Measurements from ENCODE around the gene ALG12.
A peak's percentile ranks its signal among the peaks of the same experiment; 100 is the strongest.
"Not testable (repeated sequence)": the region's sequence is repeated elsewhere in the genome, so short reads cannot be mapped to it uniquely, and the experiment has no call there.

The ALG12 gene

DNA sequence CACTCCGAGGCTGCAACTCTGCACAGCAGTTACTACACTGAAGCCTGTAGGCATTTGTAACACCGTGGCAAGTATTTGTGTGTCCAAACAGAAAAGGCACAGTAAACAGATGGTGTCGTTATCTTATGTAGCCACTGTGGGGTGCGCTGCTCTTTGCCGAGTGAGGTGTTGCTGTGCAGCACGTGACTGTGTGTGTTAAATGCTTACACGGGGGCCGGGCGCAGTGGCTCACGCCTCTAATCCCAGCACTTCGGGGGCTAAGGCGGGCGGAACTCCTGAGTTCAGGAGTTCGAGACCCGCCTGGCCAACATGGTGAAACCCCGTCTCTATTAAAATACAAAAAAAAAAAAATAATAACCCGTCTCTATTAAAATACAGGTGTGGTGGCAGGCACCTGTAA lies 53.1 kb downstream of the ALG12 start:
- DNase-seq = no peak

GRCh38 chr22:49863931-49864330 lies 54.3 kb downstream of the ALG12 start:
- no peak for DNase-seq

DNA sequence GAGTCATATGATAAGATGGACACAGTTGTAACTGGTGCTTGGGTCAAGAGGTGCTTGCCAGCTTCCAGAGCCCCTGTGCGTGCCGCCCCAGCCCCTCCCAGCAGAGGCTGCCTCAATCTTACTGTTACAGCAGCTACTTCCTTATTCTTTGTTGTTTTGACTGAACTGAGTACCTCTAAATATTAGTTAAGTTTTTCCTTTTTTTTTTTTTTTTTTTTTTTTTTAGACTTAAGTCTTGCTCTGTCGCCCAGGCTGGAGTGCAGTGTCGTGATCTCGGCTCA lies 55.8 kb downstream of the ALG12 start:
- DNase-seq = no peak

DNA sequence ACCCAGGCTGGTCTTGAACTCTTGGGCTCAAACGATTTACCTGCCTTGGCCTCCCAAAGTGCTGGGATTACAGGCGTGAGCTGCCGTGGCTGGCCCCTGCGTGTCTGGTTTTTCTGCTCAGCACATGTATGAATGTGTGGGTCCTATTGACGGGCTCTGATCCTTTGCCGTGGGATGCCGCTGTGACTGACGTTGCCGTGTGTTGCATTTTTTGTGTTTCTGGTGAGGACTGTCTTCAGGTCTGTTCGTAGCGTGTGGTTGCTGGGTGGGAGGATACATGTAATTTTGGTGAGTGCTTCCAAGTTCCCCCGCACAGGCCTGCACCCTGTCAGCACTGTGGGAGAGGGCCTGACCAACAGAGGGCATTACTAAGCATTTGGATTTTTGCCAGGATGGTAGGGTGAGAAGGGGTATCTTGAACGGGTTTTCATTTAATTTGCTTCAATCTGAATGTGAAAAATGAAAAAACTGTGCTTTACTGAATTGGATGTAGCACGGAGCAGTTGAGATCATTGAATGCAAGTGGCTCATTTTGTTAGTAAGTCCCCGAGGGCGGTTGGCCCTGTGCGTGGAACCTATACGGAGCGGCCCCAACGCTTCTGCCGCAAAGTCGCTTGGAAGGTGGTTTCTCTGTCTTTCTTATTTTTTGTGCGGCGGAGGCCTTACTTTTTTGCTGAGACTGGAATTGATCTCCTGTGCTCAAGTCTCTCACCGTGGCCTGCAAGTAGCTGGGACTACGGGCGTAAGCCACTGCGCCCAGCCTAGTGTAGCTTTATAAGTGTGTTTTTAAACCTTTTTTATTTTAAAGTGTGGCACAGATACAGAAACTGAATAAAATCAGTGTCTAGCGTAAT lies 56.4 kb downstream of the ALG12 start:
- DNase-seq = no peak

DNA sequence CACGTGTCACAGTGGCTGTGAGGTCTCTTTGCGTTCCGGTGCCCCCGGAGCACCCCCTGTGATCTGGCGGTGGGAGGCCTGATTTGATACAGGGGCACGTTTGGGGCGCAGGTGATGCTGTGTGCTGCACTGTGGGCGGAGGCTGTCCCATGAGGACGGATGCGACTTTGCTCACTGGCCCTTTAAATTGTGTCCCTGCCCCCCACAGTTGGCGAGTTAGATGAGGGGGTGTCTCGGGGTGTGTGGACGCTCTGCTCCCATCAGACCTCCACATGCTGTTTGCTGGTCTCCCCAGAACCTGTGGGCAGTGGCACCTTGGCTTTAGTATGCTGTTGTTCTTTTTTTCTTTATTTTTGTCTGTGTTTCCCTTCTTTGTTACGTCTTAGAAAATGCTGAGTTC lies 59.4 kb downstream of the ALG12 start:
- no peak for DNase-seq

GRCh38 chr22:49856766-49857618 lies 61.2 kb downstream of the ALG12 start:
- no peak for DNase-seq

GRCh38 chr22:49856343-49856742 lies 61.9 kb downstream of the ALG12 start:
- DNase-seq = no peak

GRCh38 chr22:49855251-49855911 lies 62.9 kb downstream of the ALG12 start:
- no peak for DNase-seq

- peak; percentile 14 to 22 for DNase-seq
Observed at GRCh38 chr22:49853981-49854831, 64.0 kb downstream of the ALG12 start.

DNA sequence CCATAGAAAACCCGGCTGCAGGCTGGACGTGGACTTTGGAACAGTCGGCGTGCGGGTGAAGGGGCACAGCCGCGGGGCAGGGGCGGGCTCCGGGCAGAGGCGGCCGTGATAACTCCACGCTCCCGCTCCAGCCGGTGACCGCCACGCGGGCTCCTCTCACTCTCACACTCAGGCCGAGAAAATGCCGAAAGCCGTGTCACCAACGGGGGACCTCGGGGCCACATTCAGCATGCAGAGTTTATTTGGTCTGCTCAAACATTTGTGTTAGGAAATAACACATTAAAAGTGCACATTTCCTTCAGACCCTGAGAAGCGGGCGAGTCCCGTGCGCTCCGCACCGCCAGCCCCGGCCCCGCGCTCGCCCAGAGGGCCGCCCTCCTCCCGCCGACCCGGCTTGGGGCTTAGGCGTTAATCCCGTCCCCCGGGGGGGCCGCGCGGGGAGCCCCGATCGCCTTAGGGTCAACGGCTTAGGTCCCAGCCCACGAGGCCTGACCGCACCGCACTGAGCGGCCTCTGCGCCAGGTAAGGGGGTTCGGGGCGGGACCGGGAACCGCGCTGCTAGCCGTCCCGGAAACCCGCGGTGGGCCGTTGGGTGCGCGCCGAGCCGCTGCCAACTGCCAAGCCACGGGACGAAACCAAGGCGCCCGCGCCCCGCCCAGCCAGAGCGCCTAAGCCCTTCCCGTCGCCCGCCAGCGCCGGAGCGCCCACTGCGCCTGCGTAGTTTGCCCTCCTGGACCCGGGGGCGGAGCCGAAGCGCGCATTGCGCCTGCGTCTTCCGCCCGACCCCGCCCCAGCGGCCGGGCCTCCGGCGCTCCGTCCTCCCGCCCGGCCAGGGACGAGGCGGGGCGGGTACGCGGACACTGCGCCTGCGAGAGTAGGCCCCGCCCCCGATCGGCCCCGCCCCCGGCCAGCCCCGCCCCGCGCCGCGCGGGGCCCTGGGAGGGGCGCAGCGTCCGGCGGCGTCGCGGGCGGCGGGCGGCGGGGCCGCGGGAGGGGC lies 65.0 kb downstream of the ALG12 start, which contains the start of gene ZBED4:
Gene ZBED4, plus strand, starts transcription at position 947 of the 997 bp plus-strand sequence. CDS start 29,819 bp downstream, outside the sequence.
- peak; percentile 98 for DNase-seq

- DNase-seq = not testable (repeated sequence)
Observed at GRCh38 chr22:49852568-49852897, 65.7 kb downstream of the ALG12 start.

DNA sequence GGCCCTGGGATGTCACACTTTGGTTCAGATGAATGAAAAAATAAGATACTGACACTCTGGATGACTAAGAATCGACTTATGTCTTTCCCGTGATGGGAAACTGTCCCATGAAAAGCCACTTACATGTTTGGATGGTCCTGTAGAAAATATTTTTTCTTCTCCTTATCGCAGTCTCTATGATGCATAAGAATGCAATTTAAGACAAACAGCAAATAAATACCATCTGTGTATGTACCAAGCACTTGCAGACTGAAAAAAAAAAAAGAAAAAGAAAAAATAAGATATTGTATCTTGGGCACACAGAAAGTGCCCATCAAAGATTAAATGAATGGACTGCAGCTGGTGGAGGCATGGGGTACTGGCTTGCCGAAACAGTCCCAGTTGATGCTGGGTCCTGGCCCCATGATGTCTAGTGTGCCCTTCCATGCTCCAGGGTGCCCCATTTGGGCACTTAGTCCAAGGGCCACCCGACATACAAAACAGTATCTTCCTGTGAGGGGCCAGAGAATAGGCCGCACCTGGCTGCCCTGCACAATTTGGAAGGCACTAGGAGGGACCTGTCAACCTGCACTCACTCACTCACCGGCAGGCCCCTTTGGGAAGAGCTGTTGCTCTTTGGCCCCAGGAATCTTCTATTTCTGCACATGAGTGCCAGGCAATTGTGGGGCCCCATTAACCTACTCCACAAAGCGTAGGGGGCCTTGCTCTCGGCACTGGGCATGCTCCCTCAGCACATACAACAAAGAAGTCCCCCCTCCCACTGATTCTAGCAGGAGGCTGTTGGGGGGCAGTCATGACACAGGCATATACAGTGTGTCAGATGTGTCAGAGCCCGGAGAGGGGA lies 67.1 kb downstream of the ALG12 start:
- DNase-seq = no peak
